AG04449 (cell line): Measurements from ENCODE around the gene CPT1B.
A peak's percentile ranks its signal among the peaks of the same experiment; 100 is the strongest.

ENCODE experiments used
- CTCF ChIA-PET: fragments of 350-600 bp; formaldehyde crosslinking; extraction: SDS; loops from one replicate; lab custom pipeline; 2021; ENCODE audit warnings: antibody characterized with exemption; lab: Yijun Ruan, JAX
- POLR2A ChIA-PET: fragments of 400-600, 350-600 bp; formaldehyde crosslinking; extraction: SDS; loops from one replicate; lab custom pipeline; 2020; ENCODE audit warnings: antibody characterized with exemption, inconsistent platforms; lab: Yijun Ruan, JAX
- DNase-seq: peaks from one replicate; pipeline ENCODE4 v3.0.0-alpha.2; 2010; ENCODE audit warnings: low read depth, low spot score
- H3K4me3 ChIP-seq: 2 replicates; pipeline ENCODE4 v1.5.1; 2011; ENCODE audit warnings: low read depth, mild to moderate bottlenecking, control low read depth, low read length
- CTCF ChIP-seq: IDR thresholded peaks from one replicate; pipeline ENCODE4 v1.5.1; 2011; ENCODE audit warnings: mild to moderate bottlenecking, moderate library complexity, low read length, control low read depth, inconsistent platforms; ENCODE audit not compliant: insufficient read depth; ENCODE audit errors: missing control alignments

CPT1B gene

GRCh38 chr22:50532824-50533796 is 45.1 kb downstream of the CPT1B start:
- ChIA-PET POLR2A (no interaction called here), CTCF (interaction anchor here (1.0 to 1.1 kb wide), 2 partner anchors 9 to 30 kb away, joined by 3 read pairs; partner anchors contain the start of gene SYCE3)
- TF ChIP-seq CTCF, result no peak

GRCh38 chr22:50531962-50532674 is 46.1 kb downstream of the CPT1B start:
- TF ChIP-seq CTCF, result no peak
- no peak for DNase-seq
- POLR2A ChIA-PET, result no interaction called here
- peak overlapping the region; percentile 44 for H3K4me3 ChIP-seq
- CTCF ChIA-PET, result interaction anchor here (1.0 to 1.3 kb wide), 2 partner anchors 10 to 89 kb away, joined by 3 to 6 read pairs; no protein-coding TSS in a partner anchor

More at GRCh38 chr22:50532824-50533796, 45.1 kb downstream of the CPT1B start:
- H3K4me3 ChIP-seq, result no peak overlapping the region
- no peak for DNase-seq

- POLR2A ChIA-PET, result no interaction called here
- DNase-seq, result no peak
- H3K4me3 ChIP-seq, result peak overlapping the region; percentile 44
- CTCF ChIA-PET, result interaction anchor here (1.0 to 1.3 kb wide), 2 partner anchors 11 to 90 kb away, joined by 3 to 6 read pairs; no protein-coding TSS in a partner anchor
- no peak for TF ChIP-seq CTCF
These were observed 46.7 kb downstream of the CPT1B start for GRCh38 chr22:50531546-50531961.

GRCh38 chr22:50530877-50531545 is 47.2 kb downstream of the CPT1B start:
- no peak for DNase-seq
- ChIA-PET CTCF (interaction anchor here (1.3 kb wide), 1 partner anchor 90 kb away, joined by 6 read pairs; no protein-coding TSS in a partner anchor), POLR2A (no interaction called here)
- peak overlapping the region; percentile 46 for H3K4me3 ChIP-seq
- no peak for TF ChIP-seq CTCF

GRCh38 chr22:50530580-50530876 is 47.7 kb downstream of the CPT1B start:
- DNase-seq, result no peak
- TF ChIP-seq CTCF, result no peak
- peak overlapping the region; percentile 46 for H3K4me3 ChIP-seq
- POLR2A ChIA-PET, result no interaction called here
- CTCF ChIA-PET, result no interaction called here
